Activated B cell treated with CpG ODN at 0.5 μM for 24 hours (primary cell): ENCODE results near the gene UBQLN1. TPM values are rescaled to one million over a fixed set of nuclear protein-coding genes. Genes with fewer than 3 reads are reported as not detected.

ENCODE experiments used
- total RNA-seq: library from RNA; stranded (reverse); gene quantifications from 2 replicates; pipeline ENCODE4 v1.2.3, GENCODE V29; 2022

Gene UBQLN1
- total RNA-seq, 1 donor from 2014 or later: 96.8 TPM

Other genes starting within 250 kb of the UBQLN1 start
- gene FRMD3, start 169.6 kb downstream of the UBQLN1 start, total RNA-seq: 0.91 and 1.3 TPM in 2 replicates
- 7.9 and 8.4 TPM in 2 replicates for gene IDNK, start 84.8 kb downstream of the UBQLN1 start, total RNA-seq
- 3.7 and 4.3 TPM in 2 replicates for gene GKAP1, start 109.8 kb upstream of the UBQLN1 start, total RNA-seq
- gene KIF27, start 213.5 kb upstream of the UBQLN1 start, total RNA-seq: 4.9 and 5.1 TPM in 2 replicates